OCI-LY3 (cell line): Measurements from ENCODE around the gene TMEM200C.

Experiments used
- H2AFZ ChIP-seq: fragments of 200-600, 300-600 bp; shearing (Covaris generic); 2 replicates; pipeline ENCODE4 v1.6.0; 2014; ENCODE audit warnings: antibody characterized with exemption, low read depth, low read length
- H3K27ac ChIP-seq: fragments of 200-600, 300-600 bp; sonication (generic); 2 replicates; pipeline ENCODE4 v1.5.1; 2014; ENCODE audit warnings: mild to moderate bottlenecking, low read length, moderate library complexity, mixed read lengths
- H3K27me3 ChIP-seq: fragments of 200-600, 300-600 bp; sonication (generic); 2 replicates; pipeline ENCODE4 v1.6.1; 2014; ENCODE audit warnings: low read depth, low read length, mixed read lengths
- H3K36me3 ChIP-seq: fragments of 200-600, 300-600 bp; sonication (generic); replicated peaks from 2 replicates; pipeline ENCODE3; 2014; ENCODE audit warnings: low read depth, low read length, mixed read lengths
- H3K4me1 ChIP-seq: fragments of 300-600, 200-600 bp; sonication (generic); 2 replicates; pipeline ENCODE4 v1.6.1; 2014; ENCODE audit warnings: low read length, mixed read lengths
- H3K4me2 ChIP-seq: fragments of 200-600, 300-600 bp; sonication (generic); 2 replicates; pipeline ENCODE4 v1.6.1; 2014; ENCODE audit warnings: low read length, mixed read lengths
- H3K4me3 ChIP-seq: fragments of 300-600, 200-600 bp; sonication (generic); 2 replicates; pipeline ENCODE4 v1.5.1; 2014; ENCODE audit warnings: antibody characterized with exemption, mild to moderate bottlenecking, low read length, moderate library complexity
- H3K79me2 ChIP-seq: fragments of 300-600, 200-600 bp; shearing (Covaris generic); 2 replicates; pipeline ENCODE4 v1.6.1; 2014; ENCODE audit warnings: mild to moderate bottlenecking, low read length, mixed read lengths
- H3K9ac ChIP-seq: fragments of 300-600, 200-600 bp; shearing (Covaris generic); 2 replicates; pipeline ENCODE4 v1.6.0; 2014; ENCODE audit warnings: mild to moderate bottlenecking, low read length, moderate library complexity
- H3K9me3 ChIP-seq: fragments of 200-600, 300-600 bp; shearing (Covaris generic); 2 replicates; pipeline ENCODE4 v1.6.1; 2014; ENCODE audit warnings: low read length, mixed read lengths; ENCODE audit not compliant: insufficient read depth
- H4K20me1 ChIP-seq: fragments of 200-600, 300-600 bp; sonication (generic); 2 replicates; pipeline ENCODE4 v1.6.1; 2016; ENCODE audit warnings: low read length, mixed read lengths; ENCODE audit not compliant: insufficient read depth
- CTCF ChIP-seq: fragments of 200-600, 300-600 bp; sonication (generic); IDR thresholded peaks from 2 replicates; pipeline ENCODE4 v1.5.1; 2014; ENCODE audit warnings: antibody characterized with exemption, low read length, low read depth
- EZH2phosphoT487 ChIP-seq: fragments of 200-600 bp; shearing (Covaris generic); IDR thresholded peaks from 2 replicates; pipeline ENCODE4 v1.6.1; 2018; ENCODE audit warnings: antibody characterized with exemption, mixed run types, low read depth

Gene TMEM200C

GRCh38 chr18:5885361-5885760 is 10.0 kb downstream of the TMEM200C start:
- Histone ChIP-seq H3K4me2 (no peak overlapping the region), H3K27ac (no peak overlapping the region), H3K79me2 (no peaks in the 10 kb centered on the region), H3K4me3 (no peak overlapping the region), H3K9ac (no peak overlapping the region), H3K36me3 (no peaks in the 10 kb centered on the region), H2AFZ (no peak overlapping the region), H3K9me3 (no peaks in the 10 kb centered on the region), H3K27me3 (no peaks in the 10 kb centered on the region), H3K4me1 (no peaks in the 10 kb centered on the region), H4K20me1 (no peaks in the 10 kb centered on the region)
- TF ChIP-seq CTCF (no peak), EZH2phosphoT487 (no peak)

GRCh38 chr18:5884375-5884774 is 10.9 kb downstream of the TMEM200C start:
- no peak for TF ChIP-seq EZH2phosphoT487
- TF ChIP-seq CTCF: no peak
- no peaks in the 10 kb centered on the region for H3K79me2 ChIP-seq
- no peaks in the 10 kb centered on the region for H3K27me3 ChIP-seq
- H3K36me3 ChIP-seq: no peaks in the 10 kb centered on the region
- no peaks in the 10 kb centered on the region for H3K9me3 ChIP-seq
- H3K4me2 ChIP-seq: no peak overlapping the region
- no peaks in the 10 kb centered on the region for H4K20me1 ChIP-seq
- H3K4me3 ChIP-seq: no peak overlapping the region
- no peak overlapping the region for H2AFZ ChIP-seq
- H3K9ac ChIP-seq: no peak overlapping the region
- no peaks in the 10 kb centered on the region for H3K4me1 ChIP-seq
- H3K27ac ChIP-seq: no peak overlapping the region

DNA sequence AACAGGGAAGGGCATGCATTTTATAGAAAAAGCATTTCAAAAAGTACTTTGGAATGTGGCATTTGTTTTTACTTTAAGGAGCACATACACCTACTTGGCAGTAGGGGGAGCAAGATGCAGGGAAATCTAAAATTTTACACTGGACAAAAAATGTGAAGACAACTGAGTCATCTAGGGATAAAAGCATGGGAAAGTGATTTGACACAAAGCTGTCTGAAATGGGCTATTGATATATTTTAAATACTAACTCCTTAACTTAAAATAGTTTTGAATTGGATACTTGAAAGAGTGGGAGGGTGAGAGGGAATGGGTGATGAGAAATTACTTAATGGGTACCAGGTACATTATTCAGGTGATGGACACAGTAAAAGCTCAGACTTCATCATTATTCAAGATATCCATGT is 15.8 kb downstream of the TMEM200C start:
- Histone ChIP-seq H3K4me3 (no peak overlapping the region), H3K27me3 (no peaks in the 10 kb centered on the region), H3K4me2 (no peak overlapping the region), H3K9me3 (no peaks in the 10 kb centered on the region), H3K9ac (no peak overlapping the region), H3K79me2 (no peaks in the 10 kb centered on the region), H2AFZ (no peak overlapping the region), H3K27ac (no peak overlapping the region), H3K36me3 (no peaks in the 10 kb centered on the region), H4K20me1 (no peaks in the 10 kb centered on the region), H3K4me1 (no peaks in the 10 kb centered on the region)
- TF ChIP-seq CTCF: peak; percentile 71
- no peak for TF ChIP-seq EZH2phosphoT487

GRCh38 chr18:5876891-5877290 is 18.4 kb downstream of the TMEM200C start:
- Histone ChIP-seq H3K4me2 (no peak overlapping the region), H3K36me3 (no peaks in the 10 kb centered on the region), H3K27ac (no peak overlapping the region), H4K20me1 (no peaks in the 10 kb centered on the region), H3K79me2 (no peaks in the 10 kb centered on the region), H3K27me3 (no peaks in the 10 kb centered on the region), H3K9ac (no peak overlapping the region), H3K9me3 (no peaks in the 10 kb centered on the region), H3K4me3 (no peak overlapping the region), H2AFZ (no peak overlapping the region), H3K4me1 (no peaks in the 10 kb centered on the region)
- no peak for TF ChIP-seq EZH2phosphoT487
- TF ChIP-seq CTCF: no peak
